ENCODE results near the gene DIDO1.

DNA sequence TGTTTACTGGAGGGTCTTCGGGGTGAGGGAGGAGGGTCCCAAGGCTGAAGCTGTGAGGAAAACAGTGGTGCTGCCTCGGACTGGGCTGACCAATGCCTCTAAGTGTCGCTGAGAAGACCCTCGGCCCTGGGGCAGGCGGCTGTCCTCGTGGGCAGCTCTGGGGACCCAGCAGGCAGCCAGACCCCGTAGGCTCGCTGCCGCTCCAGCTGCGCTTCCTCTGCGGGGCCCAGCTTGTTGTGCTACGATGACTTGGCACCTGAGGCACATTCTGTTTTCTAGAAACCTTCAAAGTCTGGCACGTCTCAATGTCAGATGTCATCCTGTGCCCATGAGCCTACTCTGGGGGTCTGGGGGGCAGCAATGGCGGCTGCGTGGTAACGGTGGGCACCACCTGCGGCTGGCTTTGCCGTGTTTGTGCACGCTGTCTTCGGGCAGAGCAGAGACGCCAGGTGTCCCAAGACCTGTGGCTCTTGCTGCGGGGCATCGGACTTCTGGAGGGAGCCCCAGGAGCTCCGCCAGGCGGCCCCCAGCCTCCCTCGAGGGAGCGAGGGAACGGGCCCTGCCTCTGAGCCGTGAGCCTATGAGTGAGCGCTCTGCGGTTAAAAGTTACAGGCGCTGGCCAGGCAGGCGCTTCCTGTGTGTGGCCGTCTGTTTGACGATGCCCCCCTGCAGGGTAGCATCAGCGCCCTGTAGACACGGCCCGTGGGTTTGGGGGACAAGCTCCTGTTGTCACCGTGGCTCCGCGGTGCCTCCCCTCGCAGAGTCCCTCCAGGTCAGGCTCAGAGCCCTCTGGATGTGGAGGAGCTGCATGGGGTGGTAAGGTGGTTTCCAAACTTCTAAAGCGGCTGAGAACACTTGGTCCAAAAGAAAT is 33.0 kb upstream of the DIDO1 start:
- TF ChIP-seq, protein P1, sequence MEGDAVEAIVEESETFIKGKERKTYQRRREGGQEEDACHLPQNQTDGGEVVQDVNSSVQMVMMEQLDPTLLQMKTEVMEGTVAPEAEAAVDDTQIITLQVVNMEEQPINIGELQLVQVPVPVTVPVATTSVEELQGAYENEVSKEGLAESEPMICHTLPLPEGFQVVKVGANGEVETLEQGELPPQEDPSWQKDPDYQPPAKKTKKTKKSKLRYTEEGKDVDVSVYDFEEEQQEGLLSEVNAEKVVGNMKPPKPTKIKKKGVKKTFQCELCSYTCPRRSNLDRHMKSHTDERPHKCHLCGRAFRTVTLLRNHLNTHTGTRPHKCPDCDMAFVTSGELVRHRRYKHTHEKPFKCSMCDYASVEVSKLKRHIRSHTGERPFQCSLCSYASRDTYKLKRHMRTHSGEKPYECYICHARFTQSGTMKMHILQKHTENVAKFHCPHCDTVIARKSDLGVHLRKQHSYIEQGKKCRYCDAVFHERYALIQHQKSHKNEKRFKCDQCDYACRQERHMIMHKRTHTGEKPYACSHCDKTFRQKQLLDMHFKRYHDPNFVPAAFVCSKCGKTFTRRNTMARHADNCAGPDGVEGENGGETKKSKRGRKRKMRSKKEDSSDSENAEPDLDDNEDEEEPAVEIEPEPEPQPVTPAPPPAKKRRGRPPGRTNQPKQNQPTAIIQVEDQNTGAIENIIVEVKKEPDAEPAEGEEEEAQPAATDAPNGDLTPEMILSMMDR (IDR thresholded peaks at IDR 0.05) = no peak
- TF ChIP-seq POLR2AphosphoS5 (IDR thresholded peaks at IDR 0.05) = no peak
